Fibroblast of the aortic adventitia (primary cell): ENCODE measurements around the gene ZC2HC1C. TPM values are rescaled to one million over a fixed set of nuclear protein-coding genes. Genes with fewer than 3 reads are reported as not detected.

ENCODE experiments used
- DNase-seq: peaks from one replicate; pipeline ENCODE4 v3.0.0-alpha.2; 2010; ENCODE audit warnings: low read depth
- H3K4me3 ChIP-seq: 2 replicates; pipeline ENCODE4 v1.5.1; 2011; ENCODE audit warnings: low read depth, mild to moderate bottlenecking, control low read depth, low read length, moderate library complexity
- CTCF ChIP-seq: IDR thresholded peaks from 2 replicates; pipeline ENCODE4 v1.5.1; 2011; ENCODE audit warnings: mild to moderate bottlenecking, low read length, control low read depth, inconsistent platforms; ENCODE audit not compliant: insufficient read depth
- total RNA-seq: library from RNA; depleted of rRNA; stranded (reverse); fragments of >200 nt; gene quantifications from 2 replicates; pipeline ENCODE4 v1.2.3, GENCODE V29; 2012; ENCODE audit warnings: low replicate concordance

Gene ZC2HC1C
- total RNA-seq, 1 donor, result 0.90 TPM

- no peak for TF ChIP-seq CTCF
- DNase-seq, result no peak
- H3K4me3 ChIP-seq, result no peak overlapping the region
These were observed 28.9 kb upstream of the ZC2HC1C start for GRCh38 chr14:75040507-75040906.

- DNase-seq, result no peak
- TF ChIP-seq CTCF, result no peak
- no peak overlapping the region for H3K4me3 ChIP-seq
These were observed 28.5 kb upstream of the ZC2HC1C start for GRCh38 chr14:75040959-75041358.

- no peak for TF ChIP-seq CTCF
- DNase-seq, result no peak
- H3K4me3 ChIP-seq, result no peak overlapping the region
These were observed 27.8 kb upstream of the ZC2HC1C start for GRCh38 chr14:75041613-75042012.

GRCh38 chr14:75042035-75042434 lies 27.4 kb upstream of the ZC2HC1C start:
- no peak for TF ChIP-seq CTCF
- DNase-seq, result no peak
- H3K4me3 ChIP-seq, result no peak overlapping the region

- H3K4me3 ChIP-seq, result no peak overlapping the region
- no peak for TF ChIP-seq CTCF
- peak; percentile 64 for DNase-seq
These were observed 25.1 kb upstream of the ZC2HC1C start for GRCh38 chr14:75044322-75044721.

GRCh38 chr14:75044752-75045151 lies 24.7 kb upstream of the ZC2HC1C start:
- H3K4me3 ChIP-seq, result no peak overlapping the region
- no peak for TF ChIP-seq CTCF
- peak; percentile 31 for DNase-seq

- H3K4me3 ChIP-seq, result no peak overlapping the region
- DNase-seq, result no peak
- TF ChIP-seq CTCF, result no peak
These were observed 23.2 kb upstream of the ZC2HC1C start for GRCh38 chr14:75046275-75046674.
